Fibroblast of skin of left quadriceps (primary cell): ENCODE data around the gene MYOG.

Experiments used
- DNase-seq, 2 experiments: peaks; one replicate each; pipeline ENCODE4 v3.0.0-alpha.2; 2013; ENCODE audit warnings: low read depth in 2 of 2

Gene MYOG

GRCh38 chr1:203085528-203086406 lies at the start of gene MYOG:
MYOG (minus strand) TSS chr1:203086012; CDS start chr1:203085961, 51 bp downstream.
- no peak for DNase-seq

- no peak for DNase-seq
Measured at GRCh38 chr1:203133970-203134725, 48.3 kb upstream of the MYOG start.

GRCh38 chr1:203131548-203132200 lies 45.9 kb upstream of the MYOG start:
- no peak for DNase-seq

- DNase-seq: no peak
Measured at GRCh38 chr1:203130358-203130985, 44.7 kb upstream of the MYOG start.

- no peak for DNase-seq
Measured at GRCh38 chr1:203129501-203130231, 43.9 kb upstream of the MYOG start.

GRCh38 chr1:203128716-203129500 lies 43.1 kb upstream of the MYOG start:
- no peak for DNase-seq

- no peak for DNase-seq
Measured at GRCh38 chr1:203128431-203128715, 42.6 kb upstream of the MYOG start.

GRCh38 chr1:203127666-203128430 lies 42.0 kb upstream of the MYOG start, which contains the start of gene ADORA1:
ADORA1 (plus strand) TSS chr1:203127726; CDS start chr1:203128842, 1,116 bp downstream.
- peak in 1 of 2 experiments; percentile 8 for DNase-seq

GRCh38 chr1:203126866-203127665 lies 41.3 kb upstream of the MYOG start:
- no peak for DNase-seq

GRCh38 chr1:203126151-203126865 lies 40.5 kb upstream of the MYOG start:
- peak in 1 of 2 experiments; percentile 10 for DNase-seq

GRCh38 chr1:203124546-203125317 lies 38.9 kb upstream of the MYOG start:
- DNase-seq: no peak

GRCh38 chr1:203124011-203124410 lies 38.2 kb upstream of the MYOG start:
- DNase-seq: no peak

GRCh38 chr1:203122159-203122558 lies 36.3 kb upstream of the MYOG start:
- DNase-seq: no peak

- no peak for DNase-seq
Measured at GRCh38 chr1:203121186-203122015, 35.6 kb upstream of the MYOG start.

GRCh38 chr1:203120325-203121153 lies 34.7 kb upstream of the MYOG start:
- DNase-seq: no peak
